ENCODE results near the gene CYP19A1.

The CYP19A1 gene

DNA sequence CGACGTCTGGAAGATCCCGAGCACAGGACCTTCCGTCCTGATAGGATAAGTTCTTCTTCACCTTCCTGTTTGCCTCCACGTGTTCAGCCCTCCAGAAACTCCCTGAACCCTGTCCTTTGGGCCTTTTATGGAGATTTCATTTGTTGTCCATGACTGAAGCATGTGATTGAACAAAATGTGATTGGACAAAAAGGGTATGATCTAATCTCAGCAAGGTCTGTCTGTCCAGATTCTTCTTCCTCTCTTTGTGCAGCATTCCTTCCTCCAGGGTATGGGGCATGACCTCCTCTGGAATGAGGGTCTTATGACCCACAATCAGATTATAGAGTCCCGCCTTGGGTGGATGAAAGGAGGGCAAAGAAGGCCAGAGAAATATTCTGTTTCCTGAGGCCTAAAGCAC is at the start of gene CYP19A1:
CYP19A1 (minus strand) TSS at position 101 of the 400 bp plus-strand sequence. CDS start 95,684 bp downstream, outside the sequence.
- DNase-seq = no peak

DNA sequence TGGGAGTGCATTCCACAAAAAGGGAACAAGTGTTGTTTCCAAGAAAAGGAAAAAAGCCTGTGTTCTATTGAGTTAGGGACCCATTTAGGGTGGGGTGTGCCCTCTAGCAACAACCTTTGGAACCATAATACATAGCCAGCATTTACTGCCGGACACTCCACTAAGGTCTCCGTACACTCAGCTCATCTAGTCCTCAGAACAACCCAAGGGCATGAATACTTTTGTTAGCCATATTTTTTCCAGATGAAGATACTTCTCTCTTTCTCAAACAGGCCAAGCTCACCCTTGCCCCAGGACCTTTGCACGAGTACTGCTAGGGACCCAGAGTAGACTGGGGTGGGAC is 49.3 kb upstream of the CYP19A1 start:
- no peak for DNase-seq

DNA sequence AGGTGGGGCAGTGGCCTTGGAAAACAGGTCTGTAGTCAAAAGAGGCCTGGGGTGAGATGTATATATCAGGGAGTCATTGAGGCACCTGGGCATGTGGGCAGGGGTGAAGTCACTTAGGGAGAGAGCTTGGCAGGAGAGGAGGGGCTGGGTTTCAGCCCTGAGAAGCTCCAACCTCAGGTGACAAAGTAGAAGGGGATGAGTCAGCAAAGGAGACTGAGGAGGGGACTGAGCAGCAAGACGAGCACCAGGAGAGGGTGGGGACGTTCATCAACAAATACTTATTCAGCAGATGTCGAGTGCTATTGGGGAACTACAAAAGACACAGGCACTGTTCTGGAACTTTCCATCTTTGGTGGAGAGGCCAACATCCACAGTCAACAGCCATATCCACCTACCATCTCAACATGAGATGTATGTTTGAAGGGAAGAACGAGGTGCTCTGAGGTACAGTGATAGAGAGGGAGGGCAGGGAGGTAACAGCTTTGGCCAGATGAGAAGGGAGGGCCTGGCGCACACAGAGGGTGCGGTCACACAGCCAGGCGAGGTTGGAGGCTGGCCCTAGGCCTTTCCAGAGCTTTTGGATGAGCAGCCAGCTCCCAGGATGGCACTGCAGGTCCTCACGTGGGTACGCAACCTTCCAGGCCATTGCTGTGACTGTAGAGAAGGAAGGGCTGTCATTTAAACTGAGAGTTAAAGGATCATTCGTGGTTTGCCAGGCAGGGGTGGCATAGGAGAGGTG is 48.7 kb upstream of the CYP19A1 start:
- no peak for DNase-seq

DNA sequence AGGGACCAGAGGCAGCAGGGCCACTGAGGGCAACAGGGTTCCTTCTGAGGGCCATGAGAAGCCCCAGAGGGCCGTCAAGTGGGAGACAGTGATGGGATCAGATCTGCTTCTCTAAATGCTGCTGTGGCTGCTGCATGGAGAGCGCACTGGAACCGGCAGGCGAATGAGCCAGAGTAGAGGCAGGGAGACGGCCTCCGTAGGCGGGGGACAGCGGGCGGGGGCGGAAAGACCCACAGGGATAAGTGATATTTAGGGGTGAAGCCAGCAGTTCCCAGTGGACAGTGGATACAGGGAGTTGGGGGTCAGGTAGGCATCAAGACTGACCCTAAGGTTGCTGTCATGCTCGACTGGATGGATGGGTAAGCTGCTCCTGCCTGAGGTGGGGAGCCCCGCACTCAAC is 48.1 kb upstream of the CYP19A1 start:
- DNase-seq = no peak

DNA sequence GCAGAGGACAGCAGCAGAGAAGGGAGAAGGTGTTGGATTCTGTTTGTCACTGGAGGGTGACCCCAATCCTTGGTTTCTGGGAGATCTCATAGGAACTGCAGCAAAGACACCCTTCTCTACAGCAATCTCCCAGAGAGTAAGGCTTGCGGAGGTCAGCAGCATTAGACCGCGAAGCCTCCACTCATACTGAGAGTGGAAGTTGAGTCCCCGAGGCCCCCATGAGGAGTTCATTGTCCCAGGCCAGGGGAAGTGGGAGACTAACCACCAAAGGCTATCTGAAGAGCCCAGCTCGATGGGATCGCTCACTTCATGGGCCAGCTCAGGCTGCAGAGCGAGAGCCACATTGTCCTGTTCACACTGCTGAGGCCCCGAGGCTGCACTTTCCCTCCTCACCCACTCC is 47.6 kb upstream of the CYP19A1 start:
- DNase-seq = no peak

DNA sequence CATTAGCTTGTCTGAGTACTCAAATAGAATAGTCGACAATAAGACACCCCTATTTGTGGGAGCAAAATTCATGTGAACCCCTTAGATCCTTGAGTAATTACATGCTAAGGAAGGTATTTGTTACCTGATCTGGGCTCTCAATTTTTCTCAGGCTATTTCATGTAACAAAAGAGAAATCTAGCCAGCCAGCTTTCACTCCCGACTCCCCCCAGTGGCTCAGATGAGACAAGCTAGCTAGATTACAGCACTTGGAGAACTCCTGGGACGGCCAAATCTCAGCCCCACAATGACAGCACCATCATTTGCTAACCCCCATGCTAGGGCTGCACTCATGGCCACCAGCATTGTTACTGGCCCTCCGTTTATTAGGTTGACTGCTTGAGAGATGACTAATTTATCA is 44.4 kb upstream of the CYP19A1 start:
- DNase-seq = peak; percentile 60

DNA sequence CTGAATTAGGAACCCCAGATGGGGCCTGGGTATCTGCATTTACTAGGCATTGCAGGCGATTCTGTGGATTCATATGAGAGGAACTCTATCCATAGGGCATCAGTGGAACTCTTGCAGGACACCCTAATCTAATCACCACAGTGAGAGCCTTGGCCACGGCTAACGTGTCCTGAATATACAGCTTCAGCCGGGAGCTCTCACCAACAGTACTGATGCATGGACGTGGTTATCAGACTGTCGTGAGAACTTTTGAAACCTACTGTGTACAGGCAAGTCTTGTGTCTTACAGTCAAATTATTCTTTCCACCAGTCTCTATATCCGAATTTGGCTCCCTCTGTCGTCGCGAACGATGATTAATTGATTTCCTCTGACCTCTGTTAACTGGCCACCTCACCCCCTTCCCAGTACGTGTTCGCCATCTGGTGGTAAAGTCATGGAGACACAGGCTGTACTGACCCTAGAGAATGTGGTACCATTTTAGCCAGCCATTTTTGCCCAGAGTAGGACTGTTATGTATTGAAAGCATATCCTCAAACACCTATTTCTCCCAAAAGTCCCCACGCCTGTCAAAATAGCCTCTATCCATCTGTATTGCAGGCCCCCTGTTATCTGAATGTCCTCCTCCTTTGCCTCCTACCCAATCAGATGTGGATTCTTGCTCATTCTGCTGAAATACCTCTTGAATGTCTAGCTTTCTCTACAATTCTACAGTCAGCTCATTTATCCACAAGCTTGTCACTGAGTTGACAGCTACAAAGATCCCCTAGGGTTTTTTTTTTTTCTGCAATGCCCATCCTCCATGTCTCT is 42.8 kb upstream of the CYP19A1 start:
- DNase-seq = peak; percentile 86

DNA sequence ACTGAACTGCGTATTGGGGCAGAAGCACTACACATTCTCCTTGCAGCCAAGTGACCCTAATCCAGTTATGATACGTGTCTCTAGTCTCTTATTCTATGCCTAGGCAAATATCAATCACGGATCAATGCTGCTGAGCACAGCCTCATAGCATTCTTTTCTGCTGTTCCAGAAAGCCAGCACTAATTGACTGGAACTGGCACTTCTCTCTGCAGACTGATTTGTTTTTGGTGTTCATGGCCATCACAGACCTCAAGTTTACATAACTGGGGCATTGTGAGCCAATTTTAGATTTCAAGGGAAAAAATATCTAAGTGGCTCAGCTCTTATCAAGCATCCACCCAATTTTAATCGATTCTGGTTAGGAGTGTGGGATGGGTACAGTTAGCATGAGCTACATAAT is 41.0 kb upstream of the CYP19A1 start:
- no peak for DNase-seq

DNA sequence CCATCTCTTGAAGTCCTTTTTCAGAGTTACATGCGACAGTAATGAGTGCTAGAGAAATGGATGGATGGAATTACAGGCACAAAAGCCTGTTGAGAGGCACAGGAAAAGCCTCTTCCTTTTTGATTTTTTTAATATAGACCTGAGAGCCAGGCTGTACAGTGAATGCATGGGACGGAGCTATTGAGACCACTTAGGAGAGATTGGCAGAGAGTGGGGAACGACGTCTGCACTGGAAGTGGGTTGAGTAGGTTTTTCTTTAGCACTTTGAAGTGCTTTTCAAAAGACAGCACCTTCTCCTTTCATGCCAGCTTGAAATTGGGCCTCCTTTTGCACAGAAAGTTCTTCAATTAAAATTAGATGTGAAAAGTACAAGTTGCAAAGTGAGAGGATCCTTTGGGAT is 40.0 kb upstream of the CYP19A1 start:
- no peak for DNase-seq

DNA sequence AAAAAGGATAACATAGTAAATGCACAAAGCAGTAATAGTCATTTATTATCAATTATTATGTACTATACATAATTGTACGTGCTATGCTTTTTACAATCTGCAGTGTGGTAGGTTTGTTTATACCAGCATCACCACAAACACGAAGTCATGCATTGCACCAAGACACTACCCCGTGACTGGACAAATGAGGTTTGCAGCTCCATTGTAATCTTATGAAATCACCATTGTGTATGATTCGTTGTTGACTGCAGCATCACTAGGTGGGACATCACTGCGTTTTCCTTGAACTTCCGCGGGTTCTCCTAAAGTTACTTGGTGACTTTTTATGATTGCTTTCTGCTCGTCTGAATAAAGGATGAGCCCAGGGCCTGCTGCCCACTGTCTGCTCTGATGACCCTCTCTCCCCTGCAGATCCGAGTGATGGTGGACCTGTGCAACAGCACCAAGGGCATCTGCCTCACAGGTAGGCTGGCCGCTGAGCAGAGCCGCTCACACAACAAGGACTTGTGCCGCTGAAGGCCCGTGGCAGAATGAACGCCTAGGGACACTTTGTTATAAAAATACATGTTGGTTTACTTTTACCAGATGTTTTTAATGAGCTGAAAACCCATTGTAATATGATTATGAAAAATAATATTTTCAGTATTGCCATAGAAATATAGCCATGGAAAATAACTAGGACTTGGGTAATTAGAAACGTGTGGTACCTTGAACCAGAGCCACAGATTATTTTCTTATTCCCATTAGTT is 38.8 kb upstream of the CYP19A1 start:
- DNase-seq = no peak

DNA sequence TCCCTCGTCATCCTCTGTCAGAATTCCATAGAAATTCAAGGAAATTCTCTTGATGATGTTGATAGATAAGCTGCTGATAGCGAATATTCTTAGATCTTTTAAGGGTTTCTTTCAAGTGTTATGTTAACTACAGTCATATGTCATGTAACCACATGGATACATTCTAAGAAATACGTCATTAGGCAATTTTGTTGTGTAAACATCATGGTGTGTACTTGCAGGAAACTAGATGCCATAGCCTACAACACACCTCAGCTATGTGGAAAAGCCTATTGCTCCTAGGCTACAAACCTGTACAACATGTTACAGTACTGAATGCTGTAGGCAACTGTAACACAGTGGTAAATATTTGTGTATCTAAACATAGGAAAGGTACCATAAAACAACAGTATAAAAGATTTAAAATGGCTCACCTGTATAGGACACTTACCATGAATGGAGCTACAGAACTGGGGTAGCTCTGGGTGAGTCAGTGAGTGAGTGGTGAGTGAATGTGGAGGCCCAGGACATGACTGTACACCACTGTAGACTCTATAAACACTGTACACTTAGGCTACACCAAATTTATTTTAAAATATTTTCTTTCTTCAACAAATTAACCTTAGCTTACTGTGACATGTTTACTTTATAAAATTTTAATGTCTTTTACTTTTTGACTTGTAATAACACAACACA is 37.7 kb upstream of the CYP19A1 start:
- DNase-seq = no peak

DNA sequence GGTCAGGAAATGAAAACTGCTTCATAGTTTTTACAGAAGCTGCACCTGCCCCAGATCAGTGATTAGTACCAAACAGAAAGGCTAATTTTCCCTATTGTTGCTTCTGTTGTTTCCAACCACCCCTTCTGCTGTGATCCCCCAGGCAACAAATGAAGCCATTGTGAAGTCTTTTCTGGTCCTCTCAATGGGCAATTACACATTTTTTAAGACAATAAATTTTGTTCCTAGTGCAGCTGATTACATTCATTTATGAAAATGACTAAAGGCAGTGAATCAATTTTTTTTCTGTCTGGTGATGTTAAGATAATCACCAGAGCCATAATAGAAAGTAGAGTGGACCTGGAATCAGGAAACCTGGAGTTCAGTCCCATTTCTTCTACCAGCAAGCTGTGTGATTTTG is 35.7 kb upstream of the CYP19A1 start:
- DNase-seq = no peak

DNA sequence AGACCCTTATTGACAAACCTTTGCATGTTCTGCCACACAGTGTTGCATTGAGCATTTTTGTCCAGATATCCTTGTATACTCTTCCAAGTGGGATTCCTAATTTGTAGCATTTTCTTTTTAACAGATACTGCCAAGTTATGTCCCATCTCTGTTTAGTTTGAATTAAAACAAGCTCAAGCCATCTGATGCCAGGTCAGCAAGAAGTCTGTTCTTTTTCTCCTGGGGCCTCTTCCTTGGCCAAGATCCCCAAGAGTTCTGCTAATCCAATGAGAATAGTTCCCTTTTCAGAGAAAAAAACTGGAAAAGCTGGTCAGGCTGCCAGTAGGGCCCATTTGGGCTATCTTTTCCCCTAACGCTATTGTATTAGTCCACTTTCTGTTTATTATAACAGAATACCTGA is 32.9 kb upstream of the CYP19A1 start:
- no peak for DNase-seq

DNA sequence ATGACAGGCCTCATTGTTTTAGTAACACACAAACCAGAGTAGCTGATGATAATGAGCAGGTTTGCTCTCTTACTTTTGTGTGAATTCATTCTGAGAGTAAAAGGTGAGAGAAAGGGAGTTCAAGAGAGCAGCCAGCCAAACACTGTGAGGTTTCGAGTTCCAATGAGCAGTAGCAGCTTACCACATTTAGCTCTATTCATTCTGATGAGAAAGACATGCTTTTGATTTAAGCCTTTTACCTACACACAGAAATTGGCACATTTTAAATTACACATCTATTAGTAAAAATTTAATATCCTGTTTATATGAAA is 31.0 kb upstream of the CYP19A1 start:
- no peak for DNase-seq

DNA sequence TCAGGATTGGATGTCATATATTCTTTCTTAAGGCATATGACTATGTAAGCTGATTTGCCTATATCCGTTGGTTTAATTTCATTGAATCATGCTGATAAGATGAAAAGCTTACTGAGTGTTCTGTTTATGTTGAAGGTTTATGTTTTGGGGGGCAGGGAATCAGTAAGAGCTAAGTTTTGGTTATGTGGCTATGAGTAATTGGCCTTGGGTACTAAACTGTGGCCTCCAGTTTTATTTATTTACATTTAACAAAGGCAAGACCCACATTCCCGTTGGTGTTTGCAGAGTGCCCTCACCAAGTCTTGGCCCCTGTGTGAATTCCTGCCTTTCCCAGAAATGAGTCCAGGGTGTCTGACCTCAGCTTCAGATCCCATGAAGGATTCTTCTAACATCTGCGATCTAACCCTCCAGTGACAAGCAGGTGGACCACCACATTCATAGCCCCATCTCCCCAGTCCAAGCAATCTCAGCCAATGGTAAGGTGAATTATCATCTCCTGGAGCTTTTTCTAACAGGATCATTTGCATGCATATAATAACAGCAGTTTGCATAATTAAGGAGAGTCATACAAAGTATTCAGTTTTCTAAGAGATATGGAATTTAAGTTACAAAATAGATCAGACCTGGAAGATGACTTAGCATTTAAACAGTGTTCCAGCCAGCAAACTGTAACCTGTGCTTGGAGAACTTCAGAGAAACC is 30.5 kb upstream of the CYP19A1 start:
- no peak for DNase-seq

DNA sequence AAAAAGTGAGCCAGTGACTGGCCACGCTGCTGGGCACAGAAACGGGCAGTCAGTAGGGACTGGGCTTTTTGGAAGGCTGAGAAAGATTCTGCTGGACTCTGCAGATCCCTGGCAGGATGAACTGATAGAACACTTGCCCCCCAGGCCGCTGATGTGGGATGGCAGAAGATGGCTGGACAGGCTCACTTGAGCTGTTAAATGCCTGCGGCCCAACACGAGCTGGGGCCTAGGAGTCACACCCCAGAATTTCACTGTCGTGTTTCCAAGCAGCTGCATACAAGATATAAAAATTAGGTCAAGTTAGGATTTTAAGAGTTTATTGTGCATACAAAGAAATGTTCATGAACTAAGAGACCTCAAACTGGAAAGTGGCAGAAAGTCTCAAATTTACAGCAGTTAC is 29.9 kb upstream of the CYP19A1 start:
- no peak for DNase-seq

DNA sequence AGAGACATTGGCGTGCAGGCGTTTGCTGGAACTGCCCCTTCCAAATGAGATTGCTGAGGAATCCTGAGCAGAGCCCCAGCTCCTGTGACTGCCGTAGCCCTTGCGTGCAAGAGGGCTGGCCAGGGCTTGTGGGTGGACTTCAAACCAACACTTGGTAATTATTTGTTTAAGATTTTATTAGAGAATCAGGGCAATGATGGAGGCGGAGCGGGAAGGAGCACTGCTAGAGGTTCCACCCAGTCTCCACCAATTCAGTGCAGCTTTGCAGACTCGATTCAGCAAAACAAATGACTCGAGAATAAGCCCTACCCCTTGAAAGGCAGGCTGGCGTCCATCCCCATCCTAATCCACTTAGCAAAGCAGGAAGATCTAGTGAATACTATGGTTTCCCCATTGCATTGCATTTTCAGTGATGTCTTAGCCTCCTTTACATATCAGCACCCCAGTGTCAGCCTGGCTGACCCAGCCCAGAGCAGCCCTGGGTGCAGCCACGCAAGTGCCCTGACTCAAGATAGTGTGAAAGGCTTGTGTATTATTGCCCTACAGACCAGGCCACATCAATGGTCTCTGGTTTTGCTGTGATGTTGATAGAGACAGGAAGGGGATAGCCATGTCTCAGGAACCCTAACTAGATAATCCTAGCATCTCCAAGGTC is 29.1 kb upstream of the CYP19A1 start:
- no peak for DNase-seq

DNA sequence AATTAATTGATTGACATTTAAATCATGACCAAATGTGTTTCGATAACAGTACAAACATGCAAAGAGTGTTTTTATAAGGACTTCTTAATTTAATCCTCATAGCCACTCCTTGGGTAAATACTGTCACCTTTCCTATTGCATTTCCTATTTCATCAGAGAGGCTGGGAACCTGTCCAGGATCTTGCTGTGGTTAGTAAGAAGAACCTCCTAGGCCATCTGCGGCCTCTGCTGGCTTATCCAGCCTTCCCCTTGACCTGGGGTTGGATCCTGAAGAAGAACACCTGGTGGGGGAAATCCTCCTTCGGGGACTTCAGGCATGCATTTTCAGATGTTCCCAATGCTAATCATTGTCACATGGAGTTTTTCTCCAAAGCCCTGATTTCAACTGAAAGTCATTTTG is 28.5 kb upstream of the CYP19A1 start:
- DNase-seq = no peak

DNA sequence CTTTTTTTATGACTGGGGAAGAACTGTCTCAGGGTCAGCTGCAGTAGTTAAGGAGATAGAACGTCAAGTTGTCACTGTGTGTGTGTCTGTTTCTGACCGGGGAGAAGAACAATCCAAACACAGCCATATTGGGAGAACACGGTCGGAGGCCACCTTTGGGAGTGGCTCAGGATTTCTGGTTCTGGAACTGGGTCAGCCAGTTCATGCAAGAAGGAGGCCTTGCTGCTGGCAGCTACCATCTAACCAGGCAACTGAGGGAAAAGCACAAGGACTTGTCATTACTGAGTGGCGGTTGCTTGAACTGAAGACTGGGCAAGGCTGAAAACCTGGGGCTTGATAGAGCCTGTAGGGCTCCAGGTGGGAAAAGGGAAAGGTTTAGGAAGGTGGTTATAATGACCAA is 27.7 kb upstream of the CYP19A1 start:
- DNase-seq = no peak

DNA sequence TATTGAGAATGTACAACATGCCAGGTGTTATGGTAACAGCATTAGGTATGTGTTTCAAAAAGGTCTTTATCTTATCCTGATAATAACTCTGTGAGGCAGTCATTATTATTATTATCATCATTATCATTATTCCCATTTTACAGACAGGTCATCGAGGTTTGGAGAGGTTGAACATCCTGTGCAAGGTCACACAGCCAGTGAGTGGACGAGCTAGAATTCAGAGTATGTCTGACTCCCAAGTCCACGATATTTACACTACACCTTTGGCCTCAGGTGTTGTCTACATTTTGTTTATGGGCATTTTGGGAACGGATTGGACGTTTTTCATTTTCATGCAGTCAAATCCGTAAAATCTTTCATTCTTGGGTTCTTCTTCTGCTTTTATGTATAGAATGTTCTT is 27.0 kb upstream of the CYP19A1 start:
- DNase-seq = no peak

DNA sequence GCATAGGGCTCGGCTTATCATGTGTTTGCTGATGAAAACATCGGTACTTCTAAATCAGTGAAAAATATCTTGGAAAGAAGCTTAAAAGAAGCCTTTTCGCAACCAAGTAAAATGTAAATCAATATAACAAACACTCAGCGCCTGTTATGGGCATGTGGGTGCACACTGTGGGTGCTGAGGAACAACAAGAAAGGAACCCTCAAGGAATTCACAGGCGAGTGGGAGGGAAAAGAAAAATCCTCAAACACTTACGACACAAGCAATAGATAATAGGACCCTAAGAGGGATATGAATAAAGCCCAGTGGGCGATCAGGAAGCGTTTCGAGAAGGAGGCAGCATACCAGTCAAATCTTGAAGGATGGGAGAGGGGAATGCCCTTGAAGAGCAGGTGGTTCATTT is 25.0 kb upstream of the CYP19A1 start:
- DNase-seq = no peak

DNA sequence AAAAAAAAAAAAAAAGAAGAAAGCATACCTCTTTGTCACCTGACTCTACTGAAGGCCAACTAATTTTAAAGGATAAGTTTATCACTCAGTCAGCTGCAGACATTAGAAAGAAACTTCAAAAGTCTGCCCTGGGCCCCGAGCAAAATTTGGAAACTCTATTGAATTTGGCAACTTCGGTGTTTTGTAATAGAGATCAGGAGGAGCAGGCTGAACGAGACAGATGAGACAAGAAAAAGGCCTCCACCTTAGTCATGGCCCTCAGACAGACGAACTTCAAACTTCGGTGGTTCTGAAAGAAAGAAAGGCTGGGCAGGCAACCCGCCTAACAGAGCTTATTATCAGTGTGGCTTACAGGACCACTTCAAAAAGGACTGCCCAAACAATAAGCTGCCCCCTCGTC is 21.6 kb upstream of the CYP19A1 start:
- DNase-seq = no peak

All from hematopoietic multipotent progenitor cell treated with erythropoietin and hydrocortisone succinate and interleukin-3 and kit ligand, for 4 days (in vitro differentiated cells).